Measurements from ENCODE around the gene SPATC1L.
A peak's percentile ranks its signal among the peaks of the same experiment; 100 is the strongest.

SPATC1L gene

GRCh38 chr21:46129846-46130651 is 54.2 kb downstream of the SPATC1L start:
- Histone ChIP-seq H3K9me3 (replicated peaks in 1 of 11) (no peaks in the 10 kb centered on the region), H3K27me3 (peaks cover 0 to 13% (median 0%) of the 10 kb centered on the region in 11 experiments; a peak in 2 of 22 replicates), H3K4me2 (no peak overlapping the region), H3K9ac (no peak overlapping the region), H3K4me1 (peaks cover 0 to 35% (median 21%) of the 10 kb centered on the region in 10 experiments; a peak in 18 of 20 replicates), H3K27ac (no peak overlapping the region), H3K36me3 (no peaks in the 10 kb centered on the region), H4K20me1 (peaks cover 0 to 47% (median 12%) of the 10 kb centered on the region in 11 experiments; a peak in 13 of 22 replicates), H3K4me3 (no peak overlapping the region)
- TF ChIP-seq Cebpa-rat (IDR thresholded peaks at IDR 0.05), result no peak

- Histone ChIP-seq H3K4me1 (peaks cover 0 to 39% (median 21%) of the 10 kb centered on the region in 10 experiments; a peak in 18 of 20 replicates), H3K4me2 (no peak overlapping the region), H3K36me3 (no peaks in the 10 kb centered on the region), H3K4me3 (no peak overlapping the region), H4K20me1 (peaks cover 0 to 47% (median 12%) of the 10 kb centered on the region in 11 experiments; a peak in 13 of 22 replicates), H3K27ac (no peak overlapping the region), H3K9ac (no peak overlapping the region), H3K9me3 (replicated peaks in 1 of 11) (no peaks in the 10 kb centered on the region), H3K27me3 (peaks cover 0 to 13% (median 0%) of the 10 kb centered on the region in 11 experiments; a peak in 2 of 22 replicates)
- TF ChIP-seq Cebpa-rat (IDR thresholded peaks at IDR 0.05), result no peak
Observed at GRCh38 chr21:46128933-46129571, 55.2 kb downstream of the SPATC1L start.

GRCh38 chr21:46128106-46128932 is 55.9 kb downstream of the SPATC1L start:
- H3K27me3 ChIP-seq, result peaks cover 0 to 13% (median 0%) of the 10 kb centered on the region in 11 experiments; a peak in 2 of 22 replicates
- no peaks in the 10 kb centered on the region for H3K9me3 ChIP-seq (replicated peaks in 1 of 11)
- no peak overlapping the region for H3K4me3 ChIP-seq
- no peak overlapping the region for H3K27ac ChIP-seq
- TF ChIP-seq Cebpa-rat (IDR thresholded peaks at IDR 0.05), result no peak
- H3K4me2 ChIP-seq, result peak overlapping the region in 6 of 11 experiments; percentile 81 to 90 (median 84); a peak in 8 of 22 replicates
- H3K9ac ChIP-seq, result no peak overlapping the region
- no peaks in the 10 kb centered on the region for H3K36me3 ChIP-seq
- H3K4me1 ChIP-seq, result peaks cover 0 to 39% (median 21%) of the 10 kb centered on the region in 10 experiments; a peak in 18 of 20 replicates
- H4K20me1 ChIP-seq, result peaks cover 0 to 47% (median 12%) of the 10 kb centered on the region in 11 experiments; a peak in 13 of 22 replicates

GRCh38 chr21:46127239-46128105 is 56.8 kb downstream of the SPATC1L start:
- Histone ChIP-seq H3K4me1 (peaks cover 0 to 39% (median 21%) of the 10 kb centered on the region in 10 experiments; a peak in 18 of 20 replicates), H3K4me3 (no peak overlapping the region), H3K27ac (no peak overlapping the region), H3K9ac (peak overlapping the region in 4 of 11 experiments; percentile 2 to 33 (median 16); a peak in 2 of 22 replicates), H3K27me3 (peaks cover 0 to 13% (median 0%) of the 10 kb centered on the region in 11 experiments; a peak in 2 of 22 replicates), H3K9me3 (replicated peaks in 1 of 11) (no peaks in the 10 kb centered on the region), H4K20me1 (peaks cover 0 to 47% (median 12%) of the 10 kb centered on the region in 11 experiments; a peak in 13 of 22 replicates), H3K36me3 (no peaks in the 10 kb centered on the region), H3K4me2 (peak overlapping the region in 10 of 11 experiments; percentile 16 to 90 (median 82); a peak in 19 of 22 replicates)
- TF ChIP-seq Cebpa-rat (IDR thresholded peaks at IDR 0.05), result no peak

GRCh38 chr21:46126309-46127238 is 57.7 kb downstream of the SPATC1L start:
- Histone ChIP-seq H3K9me3 (replicated peaks in 1 of 11) (no peaks in the 10 kb centered on the region), H3K4me2 (peak overlapping the region in 10 of 11 experiments; percentile 16 to 90 (median 82); a peak in 19 of 22 replicates), H3K4me1 (peaks cover 0 to 39% (median 21%) of the 10 kb centered on the region in 10 experiments; a peak in 18 of 20 replicates), H3K27me3 (peaks cover 0 to 13% (median 0%) of the 10 kb centered on the region in 11 experiments; a peak in 2 of 22 replicates), H3K4me3 (no peak overlapping the region), H4K20me1 (peaks cover 0 to 45% (median 12%) of the 10 kb centered on the region in 11 experiments; a peak in 13 of 22 replicates), H3K9ac (peak overlapping the region in 4 of 11 experiments; percentile 2 to 33 (median 18); a peak in 3 of 22 replicates), H3K36me3 (no peaks in the 10 kb centered on the region), H3K27ac (no peak overlapping the region)
- no peak for TF ChIP-seq Cebpa-rat (IDR thresholded peaks at IDR 0.05)

- no peaks in the 10 kb centered on the region for H3K36me3 ChIP-seq
- TF ChIP-seq Cebpa-rat (IDR thresholded peaks at IDR 0.05), result no peak
- no peaks in the 10 kb centered on the region for H3K9me3 ChIP-seq (replicated peaks in 1 of 11)
- H3K4me3 ChIP-seq, result no peak overlapping the region
- peaks cover 0 to 42% (median 12%) of the 10 kb centered on the region in 11 experiments; a peak in 13 of 22 replicates for H4K20me1 ChIP-seq
- H3K4me1 ChIP-seq, result peaks cover 0 to 40% (median 22%) of the 10 kb centered on the region in 10 experiments; a peak in 18 of 20 replicates
- peaks cover 0 to 13% (median 0%) of the 10 kb centered on the region in 11 experiments; a peak in 2 of 22 replicates for H3K27me3 ChIP-seq
- no peak overlapping the region for H3K27ac ChIP-seq
- peak overlapping the region in 9 of 11 experiments; percentile 57 to 90 (median 82); a peak in 17 of 22 replicates for H3K4me2 ChIP-seq
- H3K9ac ChIP-seq, result no peak overlapping the region
Observed at GRCh38 chr21:46125846-46126301, 58.4 kb downstream of the SPATC1L start.
